HUES64 (cell line): ENCODE data around the gene CD22.
"Not testable (repeated sequence)": the region's sequence is repeated elsewhere in the genome, so short reads cannot be mapped to it uniquely, and the experiment has no call there.

Experiments used
- H3K27ac ChIP-seq: 2 replicates; pipeline ENCODE4 v1.7.0; 2013; ENCODE audit warnings: low read depth, low read length, inconsistent platforms
- H3K27me3 ChIP-seq: 2 replicates; pipeline ENCODE4 v1.6.1; 2013; ENCODE audit warnings: mild to moderate bottlenecking, low read length; ENCODE audit not compliant: insufficient read depth
- H3K36me3 ChIP-seq: 2 replicates; pipeline ENCODE4 v1.6.1; 2013; ENCODE audit warnings: mild to moderate bottlenecking, low read length; ENCODE audit not compliant: insufficient read depth
- H3K4me1 ChIP-seq: 2 replicates; pipeline ENCODE4 v1.6.1; 2013; ENCODE audit warnings: mild to moderate bottlenecking, low read length, moderate library complexity; ENCODE audit not compliant: insufficient read depth
- H3K4me3 ChIP-seq: 2 replicates; pipeline ENCODE4 v1.5.1; 2013; ENCODE audit warnings: mild to moderate bottlenecking, low read length, moderate library complexity
- H3K9ac ChIP-seq: 2 replicates; pipeline ENCODE4 v1.6.1; 2013; ENCODE audit warnings: mild to moderate bottlenecking, low read depth, low read length
- H3K9me3 ChIP-seq: 2 replicates; pipeline ENCODE4 v1.6.1; 2013; ENCODE audit warnings: low read depth, low read length; ENCODE audit not compliant: insufficient read depth
- WGBS: fragments of 150-250, 120-280 bp; methylation state at CpG from one replicate; pipeline ENCODE4 v1.1.7; 2013; ENCODE audit warnings: missing lambda C conversion rate; 5-methylcytosine and 5-hydroxymethylcytosine counted together

Gene CD22

DNA sequence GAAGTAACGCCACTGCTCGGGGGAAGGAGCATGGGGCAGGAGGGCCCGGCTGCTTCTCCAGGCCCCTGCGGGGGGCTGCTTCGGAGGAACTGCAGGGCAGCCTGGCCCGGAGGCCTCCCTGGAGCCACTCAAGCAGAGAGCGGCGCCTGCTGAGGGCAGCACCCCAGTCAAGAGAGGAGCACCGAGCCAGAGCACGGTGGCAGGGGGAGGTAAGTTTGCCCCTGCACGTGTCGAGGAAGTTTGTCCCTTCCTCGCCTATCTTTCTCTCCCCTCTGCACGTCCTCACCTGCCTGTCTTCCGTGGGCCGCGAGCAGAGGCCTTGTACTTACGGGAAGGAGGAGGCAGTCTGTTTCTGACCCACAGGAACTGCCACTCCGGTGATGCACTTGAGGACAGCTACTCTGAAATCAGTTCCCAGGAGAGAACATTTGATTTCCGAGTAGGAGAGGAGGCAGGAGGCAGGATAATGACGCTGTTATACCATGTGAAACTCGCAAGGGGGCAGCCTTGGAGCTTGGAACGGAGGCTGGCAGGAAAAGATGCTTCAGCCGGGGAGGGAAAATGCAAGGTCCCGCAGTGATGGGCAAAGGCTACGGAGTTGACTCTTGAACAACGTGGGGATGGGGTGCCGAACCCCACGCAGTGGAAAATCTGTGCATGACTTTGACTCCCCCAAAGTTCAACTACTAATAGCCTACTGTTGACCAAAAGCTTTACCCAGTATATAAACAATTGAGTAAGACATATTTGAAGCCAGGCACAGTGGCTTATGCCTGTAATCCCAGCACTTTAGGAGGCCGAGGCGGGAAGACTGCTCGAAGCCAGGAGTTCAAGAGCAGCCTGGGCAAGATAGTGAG lies 23.7 kb downstream of the CD22 start:
- no peak overlapping the region for H3K4me3 ChIP-seq
- H3K4me1 ChIP-seq = no peaks in the 10 kb centered on the region
- no peaks in the 10 kb centered on the region for H3K36me3 ChIP-seq
- 48% methylated on average over 32 of the region's 32 CpGs for WGBS
- H3K27me3 ChIP-seq = no peaks in the 10 kb centered on the region
- no peak overlapping the region for H3K27ac ChIP-seq
- H3K9ac ChIP-seq = no peak overlapping the region
- H3K9me3 ChIP-seq = no peaks in the 10 kb centered on the region

DNA sequence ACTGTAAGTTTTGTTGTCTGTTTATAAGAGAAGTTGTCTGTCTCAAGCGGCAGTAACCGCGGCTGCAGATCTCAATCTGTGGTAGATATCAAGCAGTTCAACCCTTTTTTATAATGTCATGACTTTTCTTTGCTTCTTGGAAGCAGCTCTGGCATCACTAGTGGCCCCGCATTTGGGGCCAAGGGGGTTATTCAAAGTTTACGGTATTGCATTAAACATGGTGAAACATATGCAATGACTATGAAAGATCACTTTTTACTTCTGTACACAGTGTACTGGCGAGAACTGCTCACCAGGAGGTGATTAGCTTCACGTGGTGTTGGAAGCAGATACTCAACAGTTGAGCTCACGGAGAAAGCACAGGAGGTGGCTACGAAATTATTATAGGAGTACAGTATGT lies 24.6 kb downstream of the CD22 start:
- 93% methylated on average over 8 of the region's 9 CpGs for WGBS

DNA sequence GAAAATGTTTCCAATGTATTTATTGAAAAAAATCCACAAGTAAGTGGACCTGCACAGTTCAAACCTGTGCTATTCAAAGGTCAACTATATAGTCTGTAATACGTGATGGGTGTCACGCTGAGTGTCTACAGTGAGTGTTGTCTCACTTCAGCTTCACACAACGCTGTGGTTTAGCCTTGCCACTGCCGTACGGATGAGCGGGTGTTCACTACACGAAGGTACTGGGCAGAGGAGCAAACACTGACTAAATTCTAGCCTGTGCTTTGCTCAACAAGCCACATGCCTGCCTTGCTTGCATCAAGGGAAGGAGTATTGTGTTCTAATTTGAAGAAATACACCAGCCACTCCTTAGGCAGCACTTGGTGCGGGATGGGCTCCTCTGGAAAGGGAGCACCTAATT lies 25.9 kb downstream of the CD22 start:
- 95% methylated on average over 8 of the region's 8 CpGs for WGBS
- Histone ChIP-seq H3K4me1 (no peaks in the 10 kb centered on the region), H3K9ac (no peak overlapping the region)

More for the DNA sequence above, 24.6 kb downstream of the CD22 start:
- Histone ChIP-seq H3K27ac (no peak overlapping the region), H3K4me1 (no peaks in the 10 kb centered on the region), H3K9ac (no peak overlapping the region), H3K4me3 (no peak overlapping the region), H3K36me3 (no peaks in the 10 kb centered on the region), H3K27me3 (no peaks in the 10 kb centered on the region), H3K9me3 (no peaks in the 10 kb centered on the region)

GRCh38 chr19:35355791-35356460 lies 26.9 kb downstream of the CD22 start:
- Histone ChIP-seq H3K27ac (no peak overlapping the region), H3K9me3 (no peaks in the 10 kb centered on the region), H3K4me1 (no peaks in the 10 kb centered on the region), H3K4me3 (no peak overlapping the region), H3K9ac (no peak overlapping the region), H3K36me3 (no peaks in the 10 kb centered on the region), H3K27me3 (no peaks in the 10 kb centered on the region)
- 77% methylated on average over 6 of the region's 6 CpGs for WGBS

More for the DNA sequence above, 25.9 kb downstream of the CD22 start:
- no peak overlapping the region for H3K4me3 ChIP-seq
- no peaks in the 10 kb centered on the region for H3K36me3 ChIP-seq
- H3K9me3 ChIP-seq = no peaks in the 10 kb centered on the region
- no peaks in the 10 kb centered on the region for H3K27me3 ChIP-seq
- no peak overlapping the region for H3K27ac ChIP-seq

GRCh38 chr19:35357867-35358573 lies 29.0 kb downstream of the CD22 start, which contains the start of gene FFAR3:
Gene FFAR3 (plus strand): TSS chr19:35358460. CDS start chr19:35358891, 431 bp downstream.
- Histone ChIP-seq H3K4me3 (no peak within 1 kb of the TSS), H3K27ac (no peak within 1 kb of the TSS), H3K36me3 (no peaks in the 10 kb centered on the region), H3K9ac (no peak within 1 kb of the TSS), H3K9me3 (no peaks in the 10 kb centered on the region), H3K27me3 (no peaks in the 10 kb centered on the region), H3K4me1 (no peaks in the 10 kb centered on the region)
- 85% methylated on average over 17 of the region's 18 CpGs for WGBS

- H3K27me3 ChIP-seq, H3K4me3 ChIP-seq, H3K9ac ChIP-seq, H3K4me1 ChIP-seq, H3K36me3 ChIP-seq, H3K27ac ChIP-seq, H3K9me3 ChIP-seq: not testable (repeated sequence)
- 74% methylated on average over 8 of the region's 16 CpGs for WGBS
Measured at GRCh38 chr19:35358834-35359233, 29.8 kb downstream of the CD22 start.

DNA sequence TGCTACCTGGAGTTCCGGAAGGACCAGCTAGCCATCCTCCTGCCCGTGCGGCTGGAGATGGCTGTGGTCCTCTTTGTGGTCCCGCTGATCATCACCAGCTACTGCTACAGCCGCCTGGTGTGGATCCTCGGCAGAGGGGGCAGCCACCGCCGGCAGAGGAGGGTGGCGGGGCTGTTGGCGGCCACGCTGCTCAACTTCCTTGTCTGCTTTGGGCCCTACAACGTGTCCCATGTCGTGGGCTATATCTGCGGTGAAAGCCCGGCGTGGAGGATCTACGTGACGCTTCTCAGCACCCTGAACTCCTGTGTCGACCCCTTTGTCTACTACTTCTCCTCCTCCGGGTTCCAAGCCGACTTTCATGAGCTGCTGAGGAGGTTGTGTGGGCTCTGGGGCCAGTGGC lies 30.4 kb downstream of the CD22 start:
- not testable (repeated sequence) for H3K4me3 ChIP-seq, H3K4me1 ChIP-seq, H3K27ac ChIP-seq, H3K9me3 ChIP-seq, H3K9ac ChIP-seq, H3K36me3 ChIP-seq, H3K27me3 ChIP-seq
- 94% methylated on average over 18 of the region's 21 CpGs for WGBS

GRCh38 chr19:35360081-35360480 lies 31.1 kb downstream of the CD22 start:
- not testable (repeated sequence) for H3K27ac ChIP-seq, H3K27me3 ChIP-seq, H3K4me3 ChIP-seq, H3K36me3 ChIP-seq, H3K9me3 ChIP-seq, H3K4me1 ChIP-seq, H3K9ac ChIP-seq
- no CpG with 5 or more reads among the region's 5 CpGs for WGBS

GRCh38 chr19:35360880-35361420 lies 32.0 kb downstream of the CD22 start:
- H3K4me3 ChIP-seq = no peak overlapping the region
- WGBS = 83% methylated on average over 5 of the region's 5 CpGs
- no peaks in the 10 kb centered on the region for H3K27me3 ChIP-seq
- H3K4me1 ChIP-seq = no peaks in the 10 kb centered on the region
- H3K9me3 ChIP-seq = no peaks in the 10 kb centered on the region
- no peak overlapping the region for H3K9ac ChIP-seq
- H3K36me3 ChIP-seq = no peaks in the 10 kb centered on the region
- H3K27ac ChIP-seq = no peak overlapping the region

DNA sequence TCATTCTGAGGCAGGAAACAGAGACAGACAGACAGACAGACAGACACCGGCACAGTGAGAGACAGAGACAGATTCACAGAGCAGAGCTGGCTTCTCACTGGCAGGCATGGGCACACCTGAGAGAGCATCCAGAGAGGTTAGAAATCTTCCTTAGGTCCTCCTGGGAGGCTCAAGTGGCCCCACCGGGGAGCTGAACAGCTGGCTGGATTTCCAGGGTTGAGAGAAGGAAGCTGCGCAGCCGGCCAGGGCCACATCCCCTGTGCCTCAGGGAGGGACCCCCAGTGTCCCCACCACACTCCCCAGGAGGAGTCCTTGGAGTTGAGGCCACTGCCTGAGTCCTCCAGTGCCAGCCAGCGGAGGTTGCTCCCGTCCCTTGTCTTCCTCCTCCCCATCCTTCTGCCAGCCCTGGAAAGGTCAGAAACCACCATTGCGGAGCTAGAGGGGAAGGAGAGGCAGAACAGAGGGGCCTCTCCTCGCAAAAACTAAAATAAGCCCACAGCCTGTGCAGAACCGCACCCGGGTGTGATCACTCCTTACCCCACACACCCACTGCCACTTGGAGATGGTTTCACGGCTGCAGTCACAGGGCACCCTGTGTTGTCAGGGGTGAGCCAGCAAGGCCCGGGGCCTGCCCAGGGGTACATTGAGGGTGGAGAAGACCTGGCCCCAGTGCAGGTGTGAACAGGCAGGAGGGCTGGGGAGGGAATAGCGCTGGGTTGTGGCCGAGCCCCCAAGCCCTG lies 33.4 kb downstream of the CD22 start:
- WGBS = 90% methylated on average over 8 of the region's 14 CpGs
- H3K4me1 ChIP-seq = no peaks in the 10 kb centered on the region
- no peak overlapping the region for H3K9ac ChIP-seq
- H3K4me3 ChIP-seq = no peak overlapping the region
- no peaks in the 10 kb centered on the region for H3K9me3 ChIP-seq
- H3K36me3 ChIP-seq = no peaks in the 10 kb centered on the region
- H3K27ac ChIP-seq = no peak overlapping the region
- H3K27me3 ChIP-seq = no peaks in the 10 kb centered on the region
